Immature natural killer cell (primary cell): ENCODE measurements around the gene MED7. TPM values are rescaled to one million over a fixed set of nuclear protein-coding genes. Genes with fewer than 3 reads are reported as not detected.
"Not testable (repeated sequence)": the region's sequence is repeated elsewhere in the genome, so short reads cannot be mapped to it uniquely, and the experiment has no call there.

Experiments used
- DNase-seq, 3 donors: peaks; one replicate each; pipeline ENCODE4 v3.0.0; 2022; ENCODE audit warnings: mixed read lengths in 1 of 3
- H3K27ac Mint-ChIP-seq, 6 donors: one replicate each; pipeline ENCODE4 v1.8.0; 2020; ENCODE audit warnings: mixed read lengths in 6 of 6, mild to moderate bottlenecking in 5 of 6, inconsistent platforms in 4 of 6, moderate library complexity in 3 of 6
- H3K27me3 Mint-ChIP-seq, 3 donors: one replicate each; pipeline ENCODE4 v1.8.0; 2020 to 2021; ENCODE audit warnings: low read depth in 3 of 3, mild to moderate bottlenecking in 3 of 3, mixed read lengths in 3 of 3, moderate library complexity in 3 of 3, inconsistent platforms in 1 of 3
- H3K36me3 Mint-ChIP-seq, 3 donors: one replicate each; pipeline ENCODE4 v1.8.0; 2020; ENCODE audit warnings: mixed read lengths in 3 of 3, inconsistent platforms in 2 of 3, mild to moderate bottlenecking in 2 of 3
- H3K4me1 Mint-ChIP-seq, 2 donors: one replicate each; pipeline ENCODE4 v1.8.0; 2020; ENCODE audit warnings: inconsistent platforms in 2 of 2, mild to moderate bottlenecking in 2 of 2, mixed read lengths in 2 of 2, moderate library complexity in 1 of 2
- H3K4me3 Mint-ChIP-seq, 5 donors: one replicate each; pipeline ENCODE4 v1.8.0; 2020; ENCODE audit warnings: mild to moderate bottlenecking in 5 of 5, mixed read lengths in 5 of 5, inconsistent platforms in 3 of 5, moderate library complexity in 3 of 5
- H3K9me3 Mint-ChIP-seq, 6 donors: one replicate each; pipeline ENCODE4 v1.8.0; 2020; ENCODE audit warnings: mild to moderate bottlenecking in 6 of 6, mixed read lengths in 6 of 6, inconsistent platforms in 4 of 6, moderate library complexity in 3 of 6
- polyA plus RNA-seq, 3 donors: library from polyadenylated mRNA; unstranded; fragments of 300-500 nt; fragmentation: Illumina TruSeq; gene quantifications; one replicate each; pipeline ENCODE4 v1.2.3, GENCODE V29; 2021

MED7 gene
- 10 to 100 TPM; 14.6 to 17.9 (median 16.7) TPM for polyA plus RNA-seq

GRCh38 chr5:157142317-157143126 lies at the start of gene MED7:
Gene MED7 (minus strand): TSS chr5:157142865. CDS start chr5:157139431, 3,434 bp downstream.
- H3K36me3 Mint-ChIP-seq: peaks cover 7 to 15% (median 8%) of the 10 kb centered on the region in 3 donors
- H3K4me3 Mint-ChIP-seq: peak within 1 kb of the TSS; percentile 91 to 99 (median 95)
- peak; percentile 96 to 98 (median 98) for DNase-seq
- peak within 1 kb of the TSS; percentile 94 to 100 (median 98) for H3K27ac Mint-ChIP-seq
- H3K27me3 Mint-ChIP-seq: peaks cover 7 to 15% (median 13%) of the 10 kb centered on the region in 3 donors
- peaks cover 42 to 66% of the 10 kb centered on the region in 2 donors for H3K4me1 Mint-ChIP-seq
- no peaks in the 10 kb centered on the region for H3K9me3 Mint-ChIP-seq

- Mint-ChIP-seq H3K9me3 (no peaks in the 10 kb centered on the region), H3K27me3 (peaks cover 0 to 7% (median 0%) of the 10 kb centered on the region in 3 donors), H3K36me3 (peaks cover 25 to 31% (median 25%) of the 10 kb centered on the region in 3 donors), H3K27ac (peak overlapping the region; percentile 64 to 90 (median 78)), H3K4me1 (peaks cover 92 to 96% of the 10 kb centered on the region in 2 donors), H3K4me3 (peak overlapping the region; percentile 8 to 85 (median 34))
- no peak for DNase-seq
These were observed 46.6 kb upstream of the MED7 start for GRCh38 chr5:157189223-157189622.

- DNase-seq: no peak
- H3K4me3 Mint-ChIP-seq: peak overlapping the region; percentile 25 to 85 (median 49)
- H3K4me1 Mint-ChIP-seq: peaks cover 92 to 96% of the 10 kb centered on the region in 2 donors
- peaks cover 0 to 4% (median 0%) of the 10 kb centered on the region in 3 donors for H3K27me3 Mint-ChIP-seq
- peak overlapping the region; percentile 62 to 90 (median 76) for H3K27ac Mint-ChIP-seq
- peaks cover 33 to 41% (median 35%) of the 10 kb centered on the region in 3 donors for H3K36me3 Mint-ChIP-seq
- H3K9me3 Mint-ChIP-seq: no peaks in the 10 kb centered on the region
These were observed 45.6 kb upstream of the MED7 start for GRCh38 chr5:157188270-157188669.

- Mint-ChIP-seq H3K9me3 (no peaks in the 10 kb centered on the region), H3K4me1 (peaks cover 91 to 96% of the 10 kb centered on the region in 2 donors), H3K4me3 (peak overlapping the region; percentile 10 to 85 (median 66)), H3K36me3 (peaks cover 35 to 42% (median 35%) of the 10 kb centered on the region in 3 donors), H3K27me3 (peaks cover 0 to 4% (median 0%) of the 10 kb centered on the region in 3 donors), H3K27ac (peak overlapping the region; percentile 62 to 90 (median 74))
- no peak for DNase-seq
These were observed 44.5 kb upstream of the MED7 start for GRCh38 chr5:157187046-157187754.

GRCh38 chr5:157186309-157187045 lies 43.8 kb upstream of the MED7 start:
- Mint-ChIP-seq H3K36me3 (peaks cover 30 to 37% (median 32%) of the 10 kb centered on the region in 3 donors), H3K9me3 (no peaks in the 10 kb centered on the region), H3K27ac (peak overlapping the region; percentile 64 to 90 (median 74)), H3K4me1 (peaks cover 90 to 94% of the 10 kb centered on the region in 2 donors), H3K27me3 (peaks cover 0 to 4% (median 0%) of the 10 kb centered on the region in 3 donors), H3K4me3 (peak overlapping the region; percentile 19 to 85 (median 66))
- DNase-seq: no peak

GRCh38 chr5:157185122-157185521 lies 42.5 kb upstream of the MED7 start:
- Mint-ChIP-seq H3K4me3 (peak overlapping the region in 2 of 5 donors; percentile 96 to 99), H3K4me1 (peaks cover 84 to 90% of the 10 kb centered on the region in 2 donors), H3K27ac (peak overlapping the region in 2 of 6 donors; percentile 56 to 97), H3K36me3 (peaks cover 29 to 35% (median 33%) of the 10 kb centered on the region in 3 donors)
- H3K9me3 Mint-ChIP-seq, DNase-seq, H3K27me3 Mint-ChIP-seq: not testable (repeated sequence)

- DNase-seq: no peak
- peak overlapping the region; percentile 95 to 99 (median 98) for H3K4me3 Mint-ChIP-seq
- peaks cover 84 to 90% of the 10 kb centered on the region in 2 donors for H3K4me1 Mint-ChIP-seq
- peaks cover 29 to 35% (median 33%) of the 10 kb centered on the region in 3 donors for H3K36me3 Mint-ChIP-seq
- no peaks in the 10 kb centered on the region for H3K9me3 Mint-ChIP-seq
- peak overlapping the region; percentile 50 to 97 (median 58) for H3K27ac Mint-ChIP-seq
- H3K27me3 Mint-ChIP-seq: peaks cover 0 to 8% (median 0%) of the 10 kb centered on the region in 3 donors
These were observed 41.5 kb upstream of the MED7 start for GRCh38 chr5:157184117-157184670.

GRCh38 chr5:157182143-157182757 lies 39.6 kb upstream of the MED7 start:
- peaks cover 23 to 24% (median 24%) of the 10 kb centered on the region in 3 donors for H3K36me3 Mint-ChIP-seq
- H3K4me3 Mint-ChIP-seq: peak overlapping the region; percentile 95 to 99 (median 98)
- no peaks in the 10 kb centered on the region for H3K9me3 Mint-ChIP-seq
- DNase-seq: no peak
- H3K27me3 Mint-ChIP-seq: peaks cover 0 to 8% (median 0%) of the 10 kb centered on the region in 3 donors
- H3K4me1 Mint-ChIP-seq: peaks cover 76 to 84% of the 10 kb centered on the region in 2 donors
- peak overlapping the region; percentile 93 to 99 (median 99) for H3K27ac Mint-ChIP-seq

- peak; percentile 70 to 81 (median 78) for DNase-seq
- H3K4me1 Mint-ChIP-seq: peaks cover 60 to 68% of the 10 kb centered on the region in 2 donors
- H3K4me3 Mint-ChIP-seq: peak within 1 kb of the TSS; percentile 95 to 99 (median 98)
- H3K27ac Mint-ChIP-seq: peak within 1 kb of the TSS; percentile 93 to 99 (median 99)
- H3K9me3 Mint-ChIP-seq: no peaks in the 10 kb centered on the region
- peaks cover 0 to 4% (median 0%) of the 10 kb centered on the region in 3 donors for H3K27me3 Mint-ChIP-seq
- peaks cover 14 to 17% (median 16%) of the 10 kb centered on the region in 3 donors for H3K36me3 Mint-ChIP-seq
These were observed 38.0 kb upstream of the MED7 start, which contains the start of gene ITK for GRCh38 chr5:157180374-157181264. Gene ITK (plus strand): TSS chr5:157180840. CDS start chr5:157180978, 138 bp downstream.

- Mint-ChIP-seq H3K27ac (peak overlapping the region; percentile 93 to 99 (median 99)), H3K4me1 (peaks cover 46 to 56% of the 10 kb centered on the region in 2 donors), H3K36me3 (peaks cover 11 to 13% (median 12%) of the 10 kb centered on the region in 3 donors), H3K27me3 (peaks cover 0 to 4% (median 0%) of the 10 kb centered on the region in 3 donors), H3K9me3 (no peaks in the 10 kb centered on the region), H3K4me3 (peak overlapping the region in 2 of 5 donors; percentile 22 to 49)
- no peak for DNase-seq
These were observed 36.3 kb upstream of the MED7 start for GRCh38 chr5:157178966-157179365.

GRCh38 chr5:157177953-157178352 lies 35.3 kb upstream of the MED7 start:
- H3K9me3 Mint-ChIP-seq: no peaks in the 10 kb centered on the region
- peaks cover 0 to 4% (median 0%) of the 10 kb centered on the region in 3 donors for H3K27me3 Mint-ChIP-seq
- H3K4me1 Mint-ChIP-seq: peaks cover 39 to 49% of the 10 kb centered on the region in 2 donors
- peak overlapping the region; percentile 11 to 99 (median 98) for H3K27ac Mint-ChIP-seq
- DNase-seq: no peak
- peak overlapping the region in 1 of 5 donors; percentile 38 for H3K4me3 Mint-ChIP-seq
- H3K36me3 Mint-ChIP-seq: peaks cover 3% of the 10 kb centered on the region in 3 donors
